AG04450 (cell line): ENCODE measurements around the gene APOL6. TPM values are rescaled to one million over a fixed set of nuclear protein-coding genes. Genes with fewer than 3 reads are reported as not detected.
A peak's percentile ranks its signal among the peaks of the same experiment; 100 is the strongest.

Experiments
- CTCF ChIA-PET: fragments of 300-600, 350-600 bp; formaldehyde crosslinking; extraction: SDS; loops from one replicate; lab custom pipeline; 2022; ENCODE audit warnings: antibody characterized with exemption, inconsistent platforms; lab: Charles Lee
- POLR2A ChIA-PET: fragments of 350-600 bp; formaldehyde crosslinking; extraction: SDS; loops from one replicate; lab custom pipeline; 2021; ENCODE audit warnings: antibody characterized with exemption, inconsistent platforms; lab: Yijun Ruan, JAX
- DNase-seq: peaks from one replicate; pipeline ENCODE4 v3.0.0-alpha.2; 2011; ENCODE audit warnings: low read depth, low spot score
- H3K27ac ChIP-seq: one replicate; pipeline ENCODE4 v1.5.1; 2012; ENCODE audit warnings: low read depth, low read length, control low read depth
- H3K27me3 ChIP-seq: one replicate; pipeline ENCODE4 v1.6.0; 2012; ENCODE audit warnings: low read length; ENCODE audit not compliant: control insufficient read depth, insufficient read depth
- H3K4me3 ChIP-seq: 2 replicates; pipeline ENCODE4 v1.5.1; 2011; ENCODE audit warnings: mild to moderate bottlenecking, low read depth, low read length, control low read depth
- H3K9me3 ChIP-seq: 2 replicates; pipeline ENCODE4 v1.5.1; 2012; ENCODE audit warnings: low read length; ENCODE audit not compliant: control insufficient read depth, insufficient read depth
- CTCF ChIP-seq: IDR thresholded peaks from 2 replicates; pipeline ENCODE4 v1.5.1; 2011; ENCODE audit warnings: low read depth, low read length, control low read depth, inconsistent platforms
- polyA plus RNA-seq: library from polyadenylated mRNA; depleted of rRNA; stranded (reverse); fragments of >200 nt; gene quantifications from 2 replicates; pipeline ENCODE4 v1.2.3, GENCODE V29; 2011

APOL6 gene
- polyA plus RNA-seq, 1 experiment = 15.0 TPM

GRCh38 chr22:35634015-35634414 is 14.2 kb upstream of the APOL6 start:
- DNase-seq = no peak
- Histone ChIP-seq H3K27ac (no peak overlapping the region), H3K4me3 (no peak overlapping the region), H3K27me3 (no peaks in the 10 kb centered on the region), H3K9me3 (no peaks in the 10 kb centered on the region)
- TF ChIP-seq CTCF = no peak
- CTCF ChIA-PET = no interaction called here
- POLR2A ChIA-PET = no interaction called here

- H3K4me3 ChIP-seq = no peak overlapping the region
- no peak for TF ChIP-seq CTCF
- H3K9me3 ChIP-seq = no peaks in the 10 kb centered on the region
- H3K27me3 ChIP-seq = no peaks in the 10 kb centered on the region
- CTCF ChIA-PET = no interaction called here
- POLR2A ChIA-PET = no interaction called here
- no peak for DNase-seq
- no peak overlapping the region for H3K27ac ChIP-seq
These were observed 13.2 kb upstream of the APOL6 start for GRCh38 chr22:35634943-35635540.

GRCh38 chr22:35637254-35637653 is 11.0 kb upstream of the APOL6 start:
- POLR2A ChIA-PET = interaction anchor here (1.5 kb wide), 2 partner anchors 9 to 11 kb away, joined by 4 to 5 read pairs; partner anchors contain the start of gene APOL6
- Histone ChIP-seq H3K27me3 (no peaks in the 10 kb centered on the region), H3K27ac (no peak overlapping the region), H3K9me3 (no peaks in the 10 kb centered on the region), H3K4me3 (no peak overlapping the region)
- no peak for DNase-seq
- TF ChIP-seq CTCF = no peak
- CTCF ChIA-PET = interaction anchor here (0.5 to 1.1 kb wide), 2 partner anchors 256 to 534 kb away, joined by 3 to 5 read pairs; partner anchors contain the start of gene HMOX1

GRCh38 chr22:35638001-35638400 is 10.2 kb upstream of the APOL6 start:
- ChIA-PET POLR2A (interaction anchor here (1.5 kb wide), 2 partner anchors 8 to 10 kb away, joined by 4 to 5 read pairs; partner anchors contain the start of gene APOL6), CTCF (no interaction called here)

More at GRCh38 chr22:35638001-35638400, 10.2 kb upstream of the APOL6 start:
- no peak overlapping the region for H3K4me3 ChIP-seq
- no peaks in the 10 kb centered on the region for H3K9me3 ChIP-seq
- no peak for DNase-seq
- no peak for TF ChIP-seq CTCF
- H3K27me3 ChIP-seq = no peaks in the 10 kb centered on the region
- H3K27ac ChIP-seq = peak overlapping the region; percentile 80
